ENCODE measurements around the gene TCF4.

DNA sequence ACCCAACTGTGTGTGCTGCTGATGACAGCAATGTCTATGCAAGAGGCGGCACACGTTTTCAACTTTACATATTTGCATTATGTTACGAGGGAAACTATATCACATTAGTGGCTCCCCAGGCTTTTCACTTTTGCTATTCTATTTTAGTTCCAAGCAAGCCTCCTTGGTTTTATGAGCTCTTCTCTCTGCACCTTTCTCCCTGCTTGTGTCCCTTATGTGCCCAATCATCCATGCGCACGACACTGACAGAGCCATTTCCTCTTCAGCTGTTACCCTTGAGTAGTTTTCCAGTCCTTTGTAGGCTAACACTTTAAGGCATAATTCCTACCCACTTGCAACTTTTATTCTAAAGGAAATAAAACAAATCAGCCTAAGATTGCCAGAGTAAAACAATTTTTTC is 154.3 kb downstream of the TCF4 start:
- TF ChIP-seq, protein P1, sequence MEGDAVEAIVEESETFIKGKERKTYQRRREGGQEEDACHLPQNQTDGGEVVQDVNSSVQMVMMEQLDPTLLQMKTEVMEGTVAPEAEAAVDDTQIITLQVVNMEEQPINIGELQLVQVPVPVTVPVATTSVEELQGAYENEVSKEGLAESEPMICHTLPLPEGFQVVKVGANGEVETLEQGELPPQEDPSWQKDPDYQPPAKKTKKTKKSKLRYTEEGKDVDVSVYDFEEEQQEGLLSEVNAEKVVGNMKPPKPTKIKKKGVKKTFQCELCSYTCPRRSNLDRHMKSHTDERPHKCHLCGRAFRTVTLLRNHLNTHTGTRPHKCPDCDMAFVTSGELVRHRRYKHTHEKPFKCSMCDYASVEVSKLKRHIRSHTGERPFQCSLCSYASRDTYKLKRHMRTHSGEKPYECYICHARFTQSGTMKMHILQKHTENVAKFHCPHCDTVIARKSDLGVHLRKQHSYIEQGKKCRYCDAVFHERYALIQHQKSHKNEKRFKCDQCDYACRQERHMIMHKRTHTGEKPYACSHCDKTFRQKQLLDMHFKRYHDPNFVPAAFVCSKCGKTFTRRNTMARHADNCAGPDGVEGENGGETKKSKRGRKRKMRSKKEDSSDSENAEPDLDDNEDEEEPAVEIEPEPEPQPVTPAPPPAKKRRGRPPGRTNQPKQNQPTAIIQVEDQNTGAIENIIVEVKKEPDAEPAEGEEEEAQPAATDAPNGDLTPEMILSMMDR (IDR thresholded peaks at IDR 0.05): no peak
- TF ChIP-seq POLR2A (IDR thresholded peaks at IDR 0.05) (no peak), EP300 (IDR thresholded peaks at IDR 0.05) (no peak)

Data from upper lobe of left lung (tissue), 4 donors.